Heart left ventricle (tissue), 13 donors: ENCODE results near the gene CDON.

Experiments
- POLR2A ChIP-seq, 2 donors: fragments of 450-650 bp; IDR thresholded peaks; one replicate each; pipeline ENCODE4 v1.6.1; 2017; ENCODE audit warnings: antibody characterized with exemption in 2 of 2, mild to moderate bottlenecking in 2 of 2, moderate library complexity in 2 of 2
- TF ChIP-seq, protein P1 (sequence below), 12 donors: fragments of 200-600 bp; sonication (generic) in 4 of 12; IDR thresholded peaks; one replicate each; pipeline versions ENCODE4 v1.5.0 to v1.8.0; 2018 to 2022; ENCODE audit warnings: antibody characterized with exemption in 12 of 12, mild to moderate bottlenecking in 5 of 12
- donor health status: ischemic (EF 13 %, LVEDD 7.1; RV severe dilation, severe dysfunction).
- donor health status: DM: no; HTN: yes; CAD: no.
- donor health status: DM: no; HTN: no; CAD: no.
- donor health status: ischemic (EF 25% LVEDD 6.9; RV normal size, moderate dysfunction).
- donor health status: ischemic (EF 25% LVEDD 5.7; RV mildly dilated, moderate dysfunction).
- donor health status: ischemic (EF 35%, LVEDD 5.7; RV mildly dilated, moderate dysfunction).
- donor health status: nonischemic (EF 11% LVEDD 7.7; RV severe dilation, severe dysfunction).
- donor health status: DM: yes; HTN: yes; CAD: no.
- donor health status: PGD.
- donor health status: ischemic (EF 29% LVEDD 5.4; RV normal size, mild dysfunction).
- donor health status: nonischemic (EF 23%, LVEDD 6.1; RV moderate dilation, normal function).

DNA sequence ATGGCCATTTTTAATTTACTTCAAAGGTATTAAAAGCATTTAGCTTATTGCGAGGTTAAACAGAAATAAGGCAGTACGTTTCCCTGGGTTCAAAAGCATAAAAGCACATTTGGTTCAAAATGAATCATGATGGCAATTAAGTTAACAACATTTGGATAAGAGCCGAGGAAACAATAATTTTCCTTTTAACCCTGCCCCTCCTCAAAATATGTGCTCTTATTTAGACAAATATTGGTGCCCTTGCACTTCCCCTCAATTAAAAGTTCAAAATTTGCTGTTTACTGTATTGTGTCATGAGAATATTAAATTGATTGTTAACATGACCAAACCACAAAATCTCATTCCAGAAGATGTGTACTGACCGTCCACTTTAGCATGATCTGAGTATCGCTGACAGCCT lies 68.2 kb downstream of the CDON start:
- TF ChIP-seq, protein P1, sequence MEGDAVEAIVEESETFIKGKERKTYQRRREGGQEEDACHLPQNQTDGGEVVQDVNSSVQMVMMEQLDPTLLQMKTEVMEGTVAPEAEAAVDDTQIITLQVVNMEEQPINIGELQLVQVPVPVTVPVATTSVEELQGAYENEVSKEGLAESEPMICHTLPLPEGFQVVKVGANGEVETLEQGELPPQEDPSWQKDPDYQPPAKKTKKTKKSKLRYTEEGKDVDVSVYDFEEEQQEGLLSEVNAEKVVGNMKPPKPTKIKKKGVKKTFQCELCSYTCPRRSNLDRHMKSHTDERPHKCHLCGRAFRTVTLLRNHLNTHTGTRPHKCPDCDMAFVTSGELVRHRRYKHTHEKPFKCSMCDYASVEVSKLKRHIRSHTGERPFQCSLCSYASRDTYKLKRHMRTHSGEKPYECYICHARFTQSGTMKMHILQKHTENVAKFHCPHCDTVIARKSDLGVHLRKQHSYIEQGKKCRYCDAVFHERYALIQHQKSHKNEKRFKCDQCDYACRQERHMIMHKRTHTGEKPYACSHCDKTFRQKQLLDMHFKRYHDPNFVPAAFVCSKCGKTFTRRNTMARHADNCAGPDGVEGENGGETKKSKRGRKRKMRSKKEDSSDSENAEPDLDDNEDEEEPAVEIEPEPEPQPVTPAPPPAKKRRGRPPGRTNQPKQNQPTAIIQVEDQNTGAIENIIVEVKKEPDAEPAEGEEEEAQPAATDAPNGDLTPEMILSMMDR (IDR thresholded peaks at IDR 0.05) = no peak
- TF ChIP-seq POLR2A (IDR thresholded peaks at IDR 0.05) = no peak
